Liver (tissue), 9 donors: ENCODE measurements around the gene FUS. TPM values are rescaled to one million over a fixed set of nuclear protein-coding genes. Genes with fewer than 3 reads are reported as not detected.

Source experiments
- DNase-seq: peaks from one replicate; pipeline ENCODE4 v3.0.0-alpha.2; 2017; ENCODE audit warnings: low spot score
- H3K27ac ChIP-seq, 2 donors: one replicate each; pipeline ENCODE4 v1.7.0; 2013; ENCODE audit warnings: inconsistent platforms in 2 of 2, low read length in 2 of 2, control low read depth in 1 of 2, low read depth in 1 of 2, mild to moderate bottlenecking in 1 of 2
- H3K27me3 ChIP-seq, 4 donors: one replicate each; pipeline versions ENCODE4 v1.6.1 to v1.7.0; 2013; ENCODE audit warnings: low read length in 3 of 4, inconsistent platforms in 1 of 4, mild to moderate bottlenecking in 1 of 4, moderate library complexity in 1 of 4; ENCODE audit not compliant: control insufficient read depth in 4 of 4, insufficient read depth in 4 of 4
- H3K36me3 ChIP-seq, 4 donors: one replicate each; pipeline versions ENCODE4 v1.6.1 to v1.7.0; 2013; ENCODE audit warnings: low read length in 3 of 4, mild to moderate bottlenecking in 3 of 4, low read depth in 1 of 4, moderate library complexity in 1 of 4; ENCODE audit not compliant: control insufficient read depth in 4 of 4, insufficient read depth in 3 of 4
- H3K4me1 ChIP-seq, 4 donors: one replicate each; pipeline versions ENCODE4 v1.6.1 to v1.7.0; 2013; ENCODE audit warnings: low read length in 3 of 4, mild to moderate bottlenecking in 3 of 4, moderate library complexity in 1 of 4; ENCODE audit not compliant: control insufficient read depth in 4 of 4, insufficient read depth in 4 of 4
- H3K4me3 ChIP-seq, 3 donors: one replicate each; pipeline versions ENCODE4 v1.6.1 to v1.7.0; 2013; ENCODE audit warnings: low read length in 3 of 3, control low read depth in 1 of 3, low read depth in 1 of 3, mild to moderate bottlenecking in 1 of 3
- H3K9ac ChIP-seq, 2 donors: one replicate each; pipeline ENCODE4 v1.7.0; 2013; ENCODE audit warnings: low read length in 2 of 2, mild to moderate bottlenecking in 2 of 2, moderate library complexity in 2 of 2, control low read depth in 1 of 2, low read depth in 1 of 2
- H3K9me3 ChIP-seq, 4 donors: one replicate each; pipeline versions ENCODE4 v1.6.1 to v1.7.0; 2013; ENCODE audit warnings: low read length in 3 of 4; ENCODE audit not compliant: control insufficient read depth in 4 of 4
- EGR1 ChIP-seq, 2 donors: IDR thresholded peaks; 2 replicates each; pipeline ENCODE4 v1.6.1; 2016 to 2018; ENCODE audit warnings: antibody characterized with exemption in 2 of 2, low read depth in 2 of 2
- JUND ChIP-seq, 2 donors: IDR thresholded peaks; 2 replicates each; pipeline ENCODE4 v1.6.1; 2016; ENCODE audit warnings: antibody characterized with exemption in 2 of 2
- NR2F2 ChIP-seq: IDR thresholded peaks from 2 replicates; pipeline ENCODE4 v1.6.1; 2016; ENCODE audit warnings: antibody characterized with exemption
- RAD21 ChIP-seq, 2 donors: IDR thresholded peaks; 2 replicates each; pipeline ENCODE4 v1.6.1; 2016; ENCODE audit warnings: antibody characterized with exemption in 2 of 2, mild to moderate bottlenecking in 2 of 2
- SP1 ChIP-seq: IDR thresholded peaks from 2 replicates; pipeline ENCODE4 v1.6.1; 2018; ENCODE audit warnings: antibody characterized with exemption, mild to moderate bottlenecking
- TAF1 ChIP-seq: conservative IDR thresholded peaks from 2 replicates; pipeline ENCODE4 v1.6.1; 2016; ENCODE audit warnings: antibody characterized with exemption, mild to moderate bottlenecking
- YY1 ChIP-seq: IDR thresholded peaks from 2 replicates; pipeline ENCODE4 v1.6.1; 2016; ENCODE audit warnings: antibody characterized with exemption, mild to moderate bottlenecking
- WGBS: extraction: QIAGEN DNeasy Blood & Tissue Kit; methylation state at CpG from one replicate; pipeline ENCODE4 v1.1.7; 2013; 5-methylcytosine and 5-hydroxymethylcytosine counted together
- polyA plus RNA-seq, 2 donors: library from polyadenylated mRNA; stranded (reverse) in 1 of 2; unstranded in 1 of 2; fragments of 200-250 nt in 1 of 2; fragments of >200 nt in 1 of 2; fragmentation: Nextera tagmentation in 1 of 2; extraction: Ambion mirVana in 1 of 2; gene quantifications; one replicate each; pipeline versions ENCODE4 v1.2.1 to v1.2.3, GENCODE V29; 2013 to 2015
- total RNA-seq, 2 donors: library from RNA; depleted of rRNA; stranded (reverse); fragments of >200 nt; gene quantifications; one replicate each; pipeline ENCODE4 v1.2.3, GENCODE V29; 2014
- TF ChIP-seq, protein P1 (sequence below): IDR thresholded peaks from 2 replicates; pipeline ENCODE4 v1.6.1; 2016; ENCODE audit warnings: antibody characterized with exemption
- TF ChIP-seq, protein P2 (sequence below): IDR thresholded peaks from 2 replicates; pipeline ENCODE4 v1.6.1; 2016; ENCODE audit warnings: antibody characterized with exemption
- TF ChIP-seq, protein P3 (sequence below): IDR thresholded peaks from 2 replicates; pipeline ENCODE4 v1.6.1; 2016; ENCODE audit warnings: antibody characterized with exemption, mild to moderate bottlenecking
- TF ChIP-seq, protein P4 (sequence below): IDR thresholded peaks from 2 replicates; pipeline ENCODE4 v1.6.1; 2016; ENCODE audit warnings: antibody characterized with exemption
- donor health status: healthy.
- donor health status: healthy.
- donor health status: healthy.
- donor health status: healthy.
- donor health status: healthy.

Gene FUS
- total and polyA plus RNA-seq, 4 donors = 7.5 to 51.5 (median 39.3) TPM

DNA sequence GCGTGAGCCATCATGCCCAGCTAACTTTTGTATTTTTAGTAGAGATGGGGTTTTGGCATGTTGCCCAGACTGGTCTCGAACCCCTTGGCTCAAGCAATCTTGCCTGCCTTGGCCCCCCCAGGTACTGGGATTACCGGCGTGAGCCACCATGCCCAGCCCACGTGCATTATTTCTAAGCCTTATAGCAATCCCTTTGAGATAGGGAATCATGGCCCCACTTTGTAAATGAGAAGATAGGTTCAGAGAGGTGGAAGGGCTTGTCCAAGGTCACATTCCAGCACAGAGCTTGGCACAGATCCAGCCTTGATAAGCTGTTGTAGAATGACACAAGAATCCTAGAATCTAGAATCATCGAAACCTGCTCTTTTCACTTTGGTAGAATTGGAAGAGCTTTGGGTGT is 26.8 kb downstream of the FUS start:
- no peak overlapping the region for H3K4me3 ChIP-seq
- H3K4me1 ChIP-seq = peaks cover 0 to 10% (median 6%) of the 10 kb centered on the region in 4 donors
- DNase-seq = no peak
- no peaks in the 10 kb centered on the region for H3K36me3 ChIP-seq
- WGBS = 57% methylated on average over 6 of the region's 6 CpGs
- no peak overlapping the region for H3K27ac ChIP-seq
- H3K27me3 ChIP-seq = no peaks in the 10 kb centered on the region
- H3K9me3 ChIP-seq = no peaks in the 10 kb centered on the region
- no peak overlapping the region for H3K9ac ChIP-seq
- TF ChIP-seq, protein P1, sequence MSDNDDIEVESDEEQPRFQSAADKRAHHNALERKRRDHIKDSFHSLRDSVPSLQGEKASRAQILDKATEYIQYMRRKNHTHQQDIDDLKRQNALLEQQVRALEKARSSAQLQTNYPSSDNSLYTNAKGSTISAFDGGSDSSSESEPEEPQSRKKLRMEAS = no peak
- TF ChIP-seq SP1 (no peak), RAD21 (IDR thresholded peaks at IDR 0.05) (no peak), YY1 (no peak), JUND (IDR thresholded peaks at IDR 0.05) (no peak), EGR1 (IDR thresholded peaks at IDR 0.05; ENCODE audit: low read depth in 2 of 2) (no peak)
- TF ChIP-seq, protein P2, sequence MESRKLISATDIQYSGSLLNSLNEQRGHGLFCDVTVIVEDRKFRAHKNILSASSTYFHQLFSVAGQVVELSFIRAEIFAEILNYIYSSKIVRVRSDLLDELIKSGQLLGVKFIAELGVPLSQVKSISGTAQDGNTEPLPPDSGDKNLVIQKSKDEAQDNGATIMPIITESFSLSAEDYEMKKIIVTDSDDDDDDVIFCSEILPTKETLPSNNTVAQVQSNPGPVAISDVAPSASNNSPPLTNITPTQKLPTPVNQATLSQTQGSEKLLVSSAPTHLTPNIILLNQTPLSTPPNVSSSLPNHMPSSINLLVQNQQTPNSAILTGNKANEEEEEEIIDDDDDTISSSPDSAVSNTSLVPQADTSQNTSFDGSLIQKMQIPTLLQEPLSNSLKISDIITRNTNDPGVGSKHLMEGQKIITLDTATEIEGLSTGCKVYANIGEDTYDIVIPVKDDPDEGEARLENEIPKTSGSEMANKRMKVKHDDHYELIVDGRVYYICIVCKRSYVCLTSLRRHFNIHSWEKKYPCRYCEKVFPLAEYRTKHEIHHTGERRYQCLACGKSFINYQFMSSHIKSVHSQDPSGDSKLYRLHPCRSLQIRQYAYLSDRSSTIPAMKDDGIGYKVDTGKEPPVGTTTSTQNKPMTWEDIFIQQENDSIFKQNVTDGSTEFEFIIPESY = no peak
- TF ChIP-seq, protein P3, sequence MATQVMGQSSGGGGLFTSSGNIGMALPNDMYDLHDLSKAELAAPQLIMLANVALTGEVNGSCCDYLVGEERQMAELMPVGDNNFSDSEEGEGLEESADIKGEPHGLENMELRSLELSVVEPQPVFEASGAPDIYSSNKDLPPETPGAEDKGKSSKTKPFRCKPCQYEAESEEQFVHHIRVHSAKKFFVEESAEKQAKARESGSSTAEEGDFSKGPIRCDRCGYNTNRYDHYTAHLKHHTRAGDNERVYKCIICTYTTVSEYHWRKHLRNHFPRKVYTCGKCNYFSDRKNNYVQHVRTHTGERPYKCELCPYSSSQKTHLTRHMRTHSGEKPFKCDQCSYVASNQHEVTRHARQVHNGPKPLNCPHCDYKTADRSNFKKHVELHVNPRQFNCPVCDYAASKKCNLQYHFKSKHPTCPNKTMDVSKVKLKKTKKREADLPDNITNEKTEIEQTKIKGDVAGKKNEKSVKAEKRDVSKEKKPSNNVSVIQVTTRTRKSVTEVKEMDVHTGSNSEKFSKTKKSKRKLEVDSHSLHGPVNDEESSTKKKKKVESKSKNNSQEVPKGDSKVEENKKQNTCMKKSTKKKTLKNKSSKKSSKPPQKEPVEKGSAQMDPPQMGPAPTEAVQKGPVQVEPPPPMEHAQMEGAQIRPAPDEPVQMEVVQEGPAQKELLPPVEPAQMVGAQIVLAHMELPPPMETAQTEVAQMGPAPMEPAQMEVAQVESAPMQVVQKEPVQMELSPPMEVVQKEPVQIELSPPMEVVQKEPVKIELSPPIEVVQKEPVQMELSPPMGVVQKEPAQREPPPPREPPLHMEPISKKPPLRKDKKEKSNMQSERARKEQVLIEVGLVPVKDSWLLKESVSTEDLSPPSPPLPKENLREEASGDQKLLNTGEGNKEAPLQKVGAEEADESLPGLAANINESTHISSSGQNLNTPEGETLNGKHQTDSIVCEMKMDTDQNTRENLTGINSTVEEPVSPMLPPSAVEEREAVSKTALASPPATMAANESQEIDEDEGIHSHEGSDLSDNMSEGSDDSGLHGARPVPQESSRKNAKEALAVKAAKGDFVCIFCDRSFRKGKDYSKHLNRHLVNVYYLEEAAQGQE = no peak

DNA sequence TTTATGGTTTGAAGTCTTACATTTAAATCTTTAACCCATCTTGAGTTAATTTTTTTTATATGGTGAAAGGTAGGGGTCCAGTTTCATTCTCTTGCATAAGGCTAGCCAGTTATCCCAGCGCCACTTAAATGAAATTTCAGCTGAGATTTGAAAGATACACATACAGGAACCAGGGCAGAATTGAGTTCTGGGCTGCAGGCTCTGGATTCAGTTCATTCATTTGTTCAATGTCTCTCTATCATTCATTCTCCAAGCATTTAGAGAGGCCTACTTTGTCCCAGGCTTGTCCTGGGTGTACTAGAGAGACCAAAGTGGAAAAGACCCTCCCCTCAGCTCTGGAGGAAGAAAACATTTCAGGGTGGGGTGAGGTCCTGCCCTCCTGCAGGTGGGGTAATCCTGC is 33.4 kb downstream of the FUS start:
- 97% methylated on average over 1 of the region's 1 CpG for WGBS
- H3K9ac ChIP-seq = no peak overlapping the region
- no peaks in the 10 kb centered on the region for H3K9me3 ChIP-seq
- H3K4me1 ChIP-seq = peaks cover 0 to 26% (median 12%) of the 10 kb centered on the region in 4 donors
- no peak overlapping the region for H3K4me3 ChIP-seq
- H3K27ac ChIP-seq = no peak overlapping the region
- peaks cover 0 to 4% (median 2%) of the 10 kb centered on the region in 4 donors for H3K27me3 ChIP-seq
- no peak for TF ChIP-seq NR2F2
- TF ChIP-seq, protein P4, sequence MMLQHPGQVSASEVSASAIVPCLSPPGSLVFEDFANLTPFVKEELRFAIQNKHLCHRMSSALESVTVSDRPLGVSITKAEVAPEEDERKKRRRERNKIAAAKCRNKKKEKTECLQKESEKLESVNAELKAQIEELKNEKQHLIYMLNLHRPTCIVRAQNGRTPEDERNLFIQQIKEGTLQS = no peak
- TF ChIP-seq TAF1 = no peak
- no peak for TF ChIP-seq YY1
- no peak for DNase-seq
- no peaks in the 10 kb centered on the region for H3K36me3 ChIP-seq
